ENCODE results near the gene RHCG.

DNA sequence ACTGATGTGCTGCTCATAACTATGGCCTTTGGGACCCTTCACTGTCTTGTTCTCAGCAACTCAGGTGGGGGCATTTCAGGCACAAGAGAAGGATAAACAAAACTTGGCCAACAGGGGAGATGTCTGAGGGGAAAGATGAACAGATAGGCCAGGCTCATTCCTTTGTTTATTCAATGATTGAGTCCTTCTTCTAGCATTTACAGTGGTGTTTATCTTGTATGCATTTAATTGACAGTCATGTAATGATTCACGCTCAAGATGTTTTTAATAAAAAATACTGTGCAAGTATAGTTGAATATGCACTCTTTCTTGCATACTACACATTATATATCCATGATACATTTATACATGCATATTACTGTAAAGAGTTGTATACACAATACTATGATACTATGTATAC, 44.5 kb downstream of the RHCG start:
- TF ChIP-seq, protein P1, sequence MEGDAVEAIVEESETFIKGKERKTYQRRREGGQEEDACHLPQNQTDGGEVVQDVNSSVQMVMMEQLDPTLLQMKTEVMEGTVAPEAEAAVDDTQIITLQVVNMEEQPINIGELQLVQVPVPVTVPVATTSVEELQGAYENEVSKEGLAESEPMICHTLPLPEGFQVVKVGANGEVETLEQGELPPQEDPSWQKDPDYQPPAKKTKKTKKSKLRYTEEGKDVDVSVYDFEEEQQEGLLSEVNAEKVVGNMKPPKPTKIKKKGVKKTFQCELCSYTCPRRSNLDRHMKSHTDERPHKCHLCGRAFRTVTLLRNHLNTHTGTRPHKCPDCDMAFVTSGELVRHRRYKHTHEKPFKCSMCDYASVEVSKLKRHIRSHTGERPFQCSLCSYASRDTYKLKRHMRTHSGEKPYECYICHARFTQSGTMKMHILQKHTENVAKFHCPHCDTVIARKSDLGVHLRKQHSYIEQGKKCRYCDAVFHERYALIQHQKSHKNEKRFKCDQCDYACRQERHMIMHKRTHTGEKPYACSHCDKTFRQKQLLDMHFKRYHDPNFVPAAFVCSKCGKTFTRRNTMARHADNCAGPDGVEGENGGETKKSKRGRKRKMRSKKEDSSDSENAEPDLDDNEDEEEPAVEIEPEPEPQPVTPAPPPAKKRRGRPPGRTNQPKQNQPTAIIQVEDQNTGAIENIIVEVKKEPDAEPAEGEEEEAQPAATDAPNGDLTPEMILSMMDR (IDR thresholded peaks at IDR 0.05; ENCODE audit: low read depth, low read length, missing input control) = no peak
- TF ChIP-seq, protein P2, sequence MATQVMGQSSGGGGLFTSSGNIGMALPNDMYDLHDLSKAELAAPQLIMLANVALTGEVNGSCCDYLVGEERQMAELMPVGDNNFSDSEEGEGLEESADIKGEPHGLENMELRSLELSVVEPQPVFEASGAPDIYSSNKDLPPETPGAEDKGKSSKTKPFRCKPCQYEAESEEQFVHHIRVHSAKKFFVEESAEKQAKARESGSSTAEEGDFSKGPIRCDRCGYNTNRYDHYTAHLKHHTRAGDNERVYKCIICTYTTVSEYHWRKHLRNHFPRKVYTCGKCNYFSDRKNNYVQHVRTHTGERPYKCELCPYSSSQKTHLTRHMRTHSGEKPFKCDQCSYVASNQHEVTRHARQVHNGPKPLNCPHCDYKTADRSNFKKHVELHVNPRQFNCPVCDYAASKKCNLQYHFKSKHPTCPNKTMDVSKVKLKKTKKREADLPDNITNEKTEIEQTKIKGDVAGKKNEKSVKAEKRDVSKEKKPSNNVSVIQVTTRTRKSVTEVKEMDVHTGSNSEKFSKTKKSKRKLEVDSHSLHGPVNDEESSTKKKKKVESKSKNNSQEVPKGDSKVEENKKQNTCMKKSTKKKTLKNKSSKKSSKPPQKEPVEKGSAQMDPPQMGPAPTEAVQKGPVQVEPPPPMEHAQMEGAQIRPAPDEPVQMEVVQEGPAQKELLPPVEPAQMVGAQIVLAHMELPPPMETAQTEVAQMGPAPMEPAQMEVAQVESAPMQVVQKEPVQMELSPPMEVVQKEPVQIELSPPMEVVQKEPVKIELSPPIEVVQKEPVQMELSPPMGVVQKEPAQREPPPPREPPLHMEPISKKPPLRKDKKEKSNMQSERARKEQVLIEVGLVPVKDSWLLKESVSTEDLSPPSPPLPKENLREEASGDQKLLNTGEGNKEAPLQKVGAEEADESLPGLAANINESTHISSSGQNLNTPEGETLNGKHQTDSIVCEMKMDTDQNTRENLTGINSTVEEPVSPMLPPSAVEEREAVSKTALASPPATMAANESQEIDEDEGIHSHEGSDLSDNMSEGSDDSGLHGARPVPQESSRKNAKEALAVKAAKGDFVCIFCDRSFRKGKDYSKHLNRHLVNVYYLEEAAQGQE (IDR thresholded peaks at IDR 0.05) = no peak
- no peak for TF ChIP-seq GABPA (IDR thresholded peaks at IDR 0.05 in 1 of 2, conservative IDR thresholded peaks at IDR 0.05 in 1 of 2)
- TF ChIP-seq TAF1 (conservative IDR thresholded peaks at IDR 0.05) = no peak
- TF ChIP-seq YY1 (IDR thresholded peaks at IDR 0.05) = no peak
- TF ChIP-seq, protein P3, sequence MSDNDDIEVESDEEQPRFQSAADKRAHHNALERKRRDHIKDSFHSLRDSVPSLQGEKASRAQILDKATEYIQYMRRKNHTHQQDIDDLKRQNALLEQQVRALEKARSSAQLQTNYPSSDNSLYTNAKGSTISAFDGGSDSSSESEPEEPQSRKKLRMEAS (IDR thresholded peaks at IDR 0.05) = no peak
- TF ChIP-seq, protein P4, sequence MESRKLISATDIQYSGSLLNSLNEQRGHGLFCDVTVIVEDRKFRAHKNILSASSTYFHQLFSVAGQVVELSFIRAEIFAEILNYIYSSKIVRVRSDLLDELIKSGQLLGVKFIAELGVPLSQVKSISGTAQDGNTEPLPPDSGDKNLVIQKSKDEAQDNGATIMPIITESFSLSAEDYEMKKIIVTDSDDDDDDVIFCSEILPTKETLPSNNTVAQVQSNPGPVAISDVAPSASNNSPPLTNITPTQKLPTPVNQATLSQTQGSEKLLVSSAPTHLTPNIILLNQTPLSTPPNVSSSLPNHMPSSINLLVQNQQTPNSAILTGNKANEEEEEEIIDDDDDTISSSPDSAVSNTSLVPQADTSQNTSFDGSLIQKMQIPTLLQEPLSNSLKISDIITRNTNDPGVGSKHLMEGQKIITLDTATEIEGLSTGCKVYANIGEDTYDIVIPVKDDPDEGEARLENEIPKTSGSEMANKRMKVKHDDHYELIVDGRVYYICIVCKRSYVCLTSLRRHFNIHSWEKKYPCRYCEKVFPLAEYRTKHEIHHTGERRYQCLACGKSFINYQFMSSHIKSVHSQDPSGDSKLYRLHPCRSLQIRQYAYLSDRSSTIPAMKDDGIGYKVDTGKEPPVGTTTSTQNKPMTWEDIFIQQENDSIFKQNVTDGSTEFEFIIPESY (IDR thresholded peaks at IDR 0.05) = no peak
- TF ChIP-seq RXRA (IDR thresholded peaks at IDR 0.05) = no peak
- TF ChIP-seq, protein P5, sequence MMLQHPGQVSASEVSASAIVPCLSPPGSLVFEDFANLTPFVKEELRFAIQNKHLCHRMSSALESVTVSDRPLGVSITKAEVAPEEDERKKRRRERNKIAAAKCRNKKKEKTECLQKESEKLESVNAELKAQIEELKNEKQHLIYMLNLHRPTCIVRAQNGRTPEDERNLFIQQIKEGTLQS (IDR thresholded peaks at IDR 0.05) = no peak
- no peak for TF ChIP-seq EGR1 (IDR thresholded peaks at IDR 0.05; ENCODE audit: low read depth in 2 of 2)
- TF ChIP-seq JUND (IDR thresholded peaks at IDR 0.05) = no peak
- no peak for TF ChIP-seq FOXA1 (IDR thresholded peaks at IDR 0.05)
- TF ChIP-seq RAD21 (IDR thresholded peaks at IDR 0.05) = no peak
